Measurements from ENCODE around the gene ACTRT2. TPM values are rescaled to one million over a fixed set of nuclear protein-coding genes. Genes with fewer than 3 reads are reported as not detected.

ACTRT2 gene
- total and polyA plus RNA-seq, 10 of the 15 experiments (the other 5 are each of a cell fraction or from before 2014, with no cell fraction given): not detected

- SMC1A ChIA-PET (ENCODE audit: uncharacterized antibody, unreplicated experiment): no interaction called here
- POLR2A ChIA-PET: no interaction called here
- FAIRE-seq: no peak
These were observed 45.0 kb downstream of the ACTRT2 start for GRCh38 chr1:3066250-3066711.

More at GRCh38 chr1:3066250-3066711, 45.0 kb downstream of the ACTRT2 start:
- H3K9ac ChIP-seq (ENCODE audit: control insufficient read depth, insufficient read depth, low read length): no peak overlapping the region
- CTCF ChIA-PET: no interaction called here
- no peak overlapping the region for H2AFZ ChIP-seq (ENCODE audit: control insufficient read depth, low read depth, low read length)
- H3K27ac ChIP-seq (ENCODE audit: control insufficient read depth, insufficient read depth): no peak overlapping the region
- no peaks in the 10 kb centered on the region for H3K79me2 ChIP-seq (ENCODE audit: control insufficient read depth, insufficient read depth, low read length)
- ATAC-seq: no peak
- 34% methylated on average over 9 of the region's 11 CpGs for WGBS (ENCODE audit: insufficient coverage, insufficient replicate concordance, low lambda C conversion rate, missing lambda C conversion rate)
- no peaks in the 10 kb centered on the region for H3K9me3 ChIP-seq (replicated peaks; ENCODE audit: control insufficient read depth, insufficient read depth, low read length)
- in situ Hi-C loops (cut with MboI): no loop called here
- RAD21 ChIA-PET (ENCODE audit: unreplicated experiment): no interaction called here
- H3K4me3 ChIP-seq: no peak overlapping the region
- no peak for DNase-seq (ENCODE audit: low read depth, low spot score)
- H3K4me1 ChIP-seq (ENCODE audit: control insufficient read depth, insufficient read depth, low read length): no peaks in the 10 kb centered on the region
- no peak overlapping the region for H3K4me2 ChIP-seq (ENCODE audit: control insufficient read depth, insufficient read depth)
- intact Hi-C loops (cut with micrococcal nuclease; ENCODE audit: unreplicated experiment): no loop called here
- no peaks in the 10 kb centered on the region; a peak in 3 of 4 replicates for H3K27me3 ChIP-seq (replicated peaks in 1 of 2; ENCODE audit: control insufficient read depth in 2 of 2, insufficient read depth in 2 of 2, low read length in 1 of 2)
- TF ChIP-seq TCF12 (IDR thresholded peaks at IDR 0.05; ENCODE audit: low read depth, low read length): no peak
- no peak for TF ChIP-seq PML (IDR thresholded peaks at IDR 0.05; ENCODE audit: low read length)
- TF ChIP-seq BCLAF1 (IDR thresholded peaks at IDR 0.05): no peak
- no peak for TF ChIP-seq BHLHE40 (IDR thresholded peaks at IDR 0.05; ENCODE audit: borderline replicate concordance in 1 of 2, low read depth in 2 of 2, low read length in 1 of 2)
- H4K20me1 ChIP-seq (ENCODE audit: control insufficient read depth, insufficient read depth): no peaks in the 10 kb centered on the region
- H3K36me3 ChIP-seq (ENCODE audit: control insufficient read depth in 2 of 2, insufficient read depth in 2 of 2, low read length in 1 of 2): no peaks in the 10 kb centered on the region
- no TSS peak for BruUV-seq (replicated peaks)

Data from GM12878 (cell line).